ENCODE measurements around the gene PPP1CA.

DNA sequence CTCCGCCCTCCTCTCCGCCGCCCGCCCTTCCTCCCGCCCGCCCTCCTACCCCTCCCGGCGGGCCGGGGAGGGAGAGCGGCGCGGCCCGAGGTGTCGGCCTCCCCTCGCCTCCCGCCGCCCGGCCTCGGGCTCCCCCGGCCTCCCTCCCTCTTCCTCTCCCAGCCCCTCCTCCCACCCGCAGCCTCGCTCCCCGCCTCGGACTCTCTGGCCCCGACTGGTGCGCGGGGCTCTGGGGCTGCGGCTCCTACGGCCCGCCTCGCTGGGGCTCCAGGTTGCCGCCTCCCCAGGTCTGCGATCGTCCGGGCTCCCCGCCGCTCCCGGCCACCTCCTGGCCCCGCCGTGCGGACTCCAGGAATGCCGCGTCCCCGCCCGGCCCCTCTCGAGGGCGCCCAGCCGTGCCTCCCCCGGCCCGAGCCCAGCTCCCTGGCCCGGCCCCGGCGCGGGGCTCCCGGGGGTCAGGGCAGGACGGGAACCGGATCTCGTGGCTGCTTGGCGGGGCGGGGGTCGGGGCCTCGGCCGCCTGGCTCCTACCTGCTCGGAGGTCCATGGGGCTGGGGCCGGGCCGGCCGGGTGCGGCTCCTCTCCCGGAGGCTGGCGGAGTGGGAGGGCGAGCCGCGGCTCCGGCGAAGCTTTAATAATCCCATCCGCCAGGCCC lies 28.5 kb downstream of the PPP1CA start, which contains the start of gene CLCF1:
- TF ChIP-seq, protein P1, sequence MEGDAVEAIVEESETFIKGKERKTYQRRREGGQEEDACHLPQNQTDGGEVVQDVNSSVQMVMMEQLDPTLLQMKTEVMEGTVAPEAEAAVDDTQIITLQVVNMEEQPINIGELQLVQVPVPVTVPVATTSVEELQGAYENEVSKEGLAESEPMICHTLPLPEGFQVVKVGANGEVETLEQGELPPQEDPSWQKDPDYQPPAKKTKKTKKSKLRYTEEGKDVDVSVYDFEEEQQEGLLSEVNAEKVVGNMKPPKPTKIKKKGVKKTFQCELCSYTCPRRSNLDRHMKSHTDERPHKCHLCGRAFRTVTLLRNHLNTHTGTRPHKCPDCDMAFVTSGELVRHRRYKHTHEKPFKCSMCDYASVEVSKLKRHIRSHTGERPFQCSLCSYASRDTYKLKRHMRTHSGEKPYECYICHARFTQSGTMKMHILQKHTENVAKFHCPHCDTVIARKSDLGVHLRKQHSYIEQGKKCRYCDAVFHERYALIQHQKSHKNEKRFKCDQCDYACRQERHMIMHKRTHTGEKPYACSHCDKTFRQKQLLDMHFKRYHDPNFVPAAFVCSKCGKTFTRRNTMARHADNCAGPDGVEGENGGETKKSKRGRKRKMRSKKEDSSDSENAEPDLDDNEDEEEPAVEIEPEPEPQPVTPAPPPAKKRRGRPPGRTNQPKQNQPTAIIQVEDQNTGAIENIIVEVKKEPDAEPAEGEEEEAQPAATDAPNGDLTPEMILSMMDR (conservative IDR thresholded peaks at IDR 0.05 in 1 of 2, IDR thresholded peaks at IDR 0.05 in 1 of 2; ENCODE audit: low read depth in 1 of 2, low read length in 2 of 2) = no peak
- TF ChIP-seq EZH2 (IDR thresholded peaks at IDR 0.05; ENCODE audit: low read length, missing control alignments) = no peak

Measured in fibroblast of lung (primary cell).